DMS114 treated with DMSO at 0.1 percent for 48 hours (cell line): ENCODE measurements around the gene ITPK1.

ENCODE experiments used
- DNase-seq: peaks from one replicate; lab custom pipeline; 2025; ENCODE audit not compliant: unreplicated experiment; lab: John Stamatoyannopoulos, UW

The ITPK1 gene

DNA sequence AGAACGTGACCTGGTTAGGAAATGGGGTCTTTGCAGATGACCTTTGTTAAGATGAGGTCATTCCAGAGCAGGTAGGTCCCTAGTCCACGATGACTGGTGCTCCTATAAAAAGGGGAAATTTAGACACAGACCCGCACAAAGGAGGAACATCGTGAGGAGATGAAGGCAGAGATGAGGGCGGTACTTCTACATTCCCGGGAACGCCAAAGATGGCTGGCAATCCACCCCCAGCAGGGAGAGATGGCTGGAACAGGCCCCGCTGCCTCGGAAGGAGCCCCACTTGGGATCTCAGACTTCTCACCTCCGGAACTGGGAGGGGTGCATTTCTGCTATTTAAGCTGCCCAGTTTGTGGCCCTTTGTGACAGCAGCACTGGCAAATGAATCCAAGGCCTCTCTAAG, 85.0 kb downstream of the ITPK1 start:
- no peak for DNase-seq

DNA sequence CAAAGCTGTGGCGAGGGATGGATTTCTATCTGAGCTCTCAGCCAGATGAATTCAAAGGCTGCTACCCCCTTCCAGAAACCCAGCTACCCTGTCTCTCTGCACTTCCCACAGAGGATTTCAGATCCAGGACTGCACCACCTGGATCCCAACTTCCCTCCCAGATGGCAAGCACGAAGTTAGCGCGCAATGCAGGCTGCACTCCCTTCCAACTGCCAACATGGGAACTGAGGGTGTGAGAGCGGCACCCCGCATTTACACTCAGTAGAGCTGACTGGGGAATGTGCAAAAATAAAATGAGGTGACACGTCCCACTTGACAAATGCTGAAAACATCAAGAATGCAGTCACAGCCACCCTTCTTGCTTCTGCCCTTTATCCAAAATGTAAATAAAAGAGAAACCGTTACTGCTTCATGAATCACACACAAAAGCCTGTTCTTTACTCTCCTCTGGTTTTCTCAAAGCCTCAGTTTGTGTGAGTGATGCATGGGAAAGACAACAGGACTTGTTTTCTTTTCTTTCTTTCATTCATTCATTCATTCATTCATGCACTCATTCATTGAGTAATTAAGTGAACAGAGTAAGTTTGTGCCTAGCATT, 85.7 kb downstream of the ITPK1 start:
- no peak for DNase-seq

DNA sequence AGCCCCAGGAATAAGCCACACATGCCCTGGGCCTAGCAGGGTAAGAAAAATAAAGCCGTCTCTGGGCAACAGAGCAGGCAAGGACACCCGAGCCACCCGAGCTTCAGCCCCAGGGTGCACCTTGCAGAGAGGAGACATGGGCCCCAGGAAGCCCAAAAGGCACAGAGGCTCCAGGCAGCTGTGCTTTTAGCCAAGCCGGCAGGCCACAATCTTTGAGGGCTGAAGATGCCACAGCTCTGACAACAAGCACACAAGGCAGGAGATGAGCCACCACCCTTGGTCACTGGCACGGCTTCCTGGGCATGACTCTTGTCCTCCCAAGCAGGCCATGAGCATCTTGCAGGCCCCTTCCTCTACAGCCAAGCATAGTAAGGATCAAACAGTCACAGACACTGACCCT, 86.3 kb downstream of the ITPK1 start:
- no peak for DNase-seq

DNA sequence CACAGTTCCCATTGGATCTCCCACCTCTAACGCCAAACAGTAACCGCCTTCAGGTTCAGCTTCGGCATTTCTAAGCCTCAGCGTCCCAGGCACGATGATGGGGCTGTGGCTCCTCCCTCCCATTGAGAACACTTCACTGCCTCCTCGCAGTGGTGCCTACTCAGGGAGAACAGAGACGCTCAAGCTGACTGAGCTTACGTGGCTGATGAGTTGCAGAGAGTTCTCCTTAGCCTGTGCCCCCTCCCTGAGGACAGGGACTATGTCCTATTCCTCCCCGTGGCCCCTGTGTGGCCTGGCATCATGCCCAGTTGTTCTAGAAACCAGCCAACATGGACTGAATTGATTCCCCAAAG, 87.0 kb downstream of the ITPK1 start:
- no peak for DNase-seq

DNA sequence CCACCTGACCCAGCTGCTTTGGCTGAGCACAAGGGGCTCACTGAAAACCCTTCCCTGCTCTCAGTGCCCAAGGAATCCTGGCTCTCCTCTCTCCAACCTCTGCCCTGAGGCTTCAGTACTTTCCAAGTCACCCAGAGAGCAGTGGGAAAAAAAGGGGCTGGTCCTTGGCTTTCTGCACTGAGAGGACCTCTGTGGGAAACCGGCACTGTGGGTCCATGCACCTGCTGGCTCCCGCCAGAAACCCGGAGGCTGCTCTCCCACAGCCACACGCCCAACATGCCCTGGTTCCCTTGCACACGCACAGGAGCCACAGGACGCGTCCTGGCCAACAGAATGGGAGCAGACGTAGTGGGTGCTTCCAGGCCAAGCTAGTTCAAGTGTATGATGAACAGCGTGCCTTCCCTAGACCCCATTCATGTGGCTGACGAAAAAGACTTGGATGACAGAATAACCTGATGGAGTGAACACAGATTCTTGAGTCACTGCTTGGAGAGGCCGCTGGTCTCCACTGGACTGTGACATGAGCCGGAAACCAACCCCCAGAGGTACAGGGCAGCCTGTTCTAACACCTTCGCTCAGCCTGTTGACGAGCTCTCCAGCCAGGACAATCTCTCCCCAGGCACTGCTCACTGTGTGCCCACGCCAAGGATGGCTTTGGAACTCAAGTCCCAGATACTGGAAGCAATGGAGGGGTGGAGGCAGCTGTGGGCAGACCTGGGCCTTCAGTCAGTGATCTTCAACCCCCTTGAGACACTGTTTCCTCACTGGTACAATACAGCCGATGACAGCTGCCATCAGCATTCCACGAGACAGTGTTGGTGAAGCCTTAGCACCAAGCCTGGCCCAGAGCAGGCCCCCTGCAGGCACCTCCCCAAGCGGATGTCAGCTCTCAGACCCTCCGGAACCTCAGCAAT, 87.7 kb downstream of the ITPK1 start:
- no peak for DNase-seq

DNA sequence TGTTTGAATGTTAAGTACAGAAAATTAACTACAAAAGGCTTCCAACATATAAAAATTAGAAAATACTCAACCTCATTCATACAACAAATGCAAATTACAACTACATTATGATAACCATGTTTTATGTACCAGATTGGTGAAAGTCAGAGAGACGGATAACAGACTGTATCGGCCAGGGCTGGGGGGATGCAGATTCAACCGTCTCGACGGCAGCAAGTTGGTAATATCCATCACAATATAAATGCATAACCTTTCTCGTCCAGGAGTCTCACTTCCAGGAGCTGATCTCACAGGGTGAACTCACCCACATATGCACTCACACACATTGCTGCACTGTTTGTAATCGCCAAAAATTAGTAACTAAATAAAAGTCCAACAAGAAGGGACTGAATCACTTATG, 89.4 kb downstream of the ITPK1 start:
- no peak for DNase-seq

DNA sequence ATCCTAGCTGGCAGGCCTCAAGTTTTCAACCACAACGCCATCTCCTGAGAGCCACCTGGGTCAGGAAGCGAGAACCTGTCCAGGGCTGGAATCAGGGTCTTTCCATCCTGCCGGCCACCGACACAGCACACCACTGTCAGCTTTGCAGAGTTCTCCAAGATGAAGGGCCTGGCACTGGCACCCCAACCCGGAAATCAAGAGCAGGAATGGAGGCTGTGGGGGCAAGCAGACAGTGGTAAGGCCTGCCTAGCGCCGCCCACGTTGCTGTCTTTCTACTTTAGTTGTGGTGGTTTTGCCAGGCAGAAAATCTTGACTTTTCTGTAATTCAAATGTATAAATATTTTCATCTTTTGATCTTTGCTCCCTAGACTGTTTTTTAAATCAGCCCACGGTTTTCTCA, 90.7 kb downstream of the ITPK1 start:
- DNase-seq, result no peak

DNA sequence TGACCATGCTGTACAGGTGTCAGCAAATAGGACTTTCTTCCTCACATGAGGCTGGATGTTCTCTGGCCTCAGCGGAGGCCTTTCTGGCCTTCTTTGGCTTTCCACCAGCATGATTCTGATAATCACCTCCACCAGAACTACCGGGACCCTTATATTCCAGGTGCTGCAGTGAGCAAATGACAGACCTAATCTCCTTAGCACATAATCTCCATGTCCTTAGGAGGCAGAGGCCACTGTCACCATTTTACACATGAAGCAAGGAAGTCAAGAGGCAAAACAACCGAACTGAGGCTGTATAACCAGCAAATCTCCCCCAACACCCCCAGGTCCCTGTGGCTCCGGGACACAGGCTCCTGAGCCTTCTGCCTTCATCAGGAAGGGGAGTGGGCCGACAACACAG, 91.2 kb downstream of the ITPK1 start:
- no peak for DNase-seq

DNA sequence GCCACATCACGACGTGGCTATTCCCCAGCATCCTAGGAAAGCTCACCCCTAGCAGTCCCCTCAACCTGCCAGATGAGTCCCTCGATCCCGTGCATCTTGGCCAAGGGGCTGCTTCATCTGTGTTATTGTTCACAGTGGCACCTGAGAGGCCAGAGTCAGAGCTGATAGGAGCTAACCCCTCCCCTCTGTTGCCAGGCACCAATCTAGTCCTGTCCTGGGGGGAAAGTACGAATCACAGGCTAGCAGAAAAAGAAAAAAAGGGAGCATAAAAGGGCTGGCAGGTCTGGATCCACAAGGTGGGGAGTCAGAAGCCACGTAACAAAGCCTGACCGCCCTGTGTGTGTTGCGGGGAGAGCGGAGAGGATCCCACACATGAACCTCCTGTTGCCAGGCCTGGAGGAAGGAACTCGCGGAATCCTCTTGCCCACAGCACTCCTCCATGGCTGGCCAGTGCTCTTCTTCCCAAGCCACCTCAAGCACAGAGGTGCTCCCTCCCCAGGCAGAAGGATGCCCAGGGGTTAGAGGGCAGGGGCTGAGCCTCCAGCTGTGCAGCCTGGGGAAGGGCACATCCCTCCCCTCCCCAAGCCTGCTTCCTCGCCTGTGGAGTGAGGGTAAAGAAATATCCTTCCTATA, 91.8 kb downstream of the ITPK1 start:
- DNase-seq, result no peak

DNA sequence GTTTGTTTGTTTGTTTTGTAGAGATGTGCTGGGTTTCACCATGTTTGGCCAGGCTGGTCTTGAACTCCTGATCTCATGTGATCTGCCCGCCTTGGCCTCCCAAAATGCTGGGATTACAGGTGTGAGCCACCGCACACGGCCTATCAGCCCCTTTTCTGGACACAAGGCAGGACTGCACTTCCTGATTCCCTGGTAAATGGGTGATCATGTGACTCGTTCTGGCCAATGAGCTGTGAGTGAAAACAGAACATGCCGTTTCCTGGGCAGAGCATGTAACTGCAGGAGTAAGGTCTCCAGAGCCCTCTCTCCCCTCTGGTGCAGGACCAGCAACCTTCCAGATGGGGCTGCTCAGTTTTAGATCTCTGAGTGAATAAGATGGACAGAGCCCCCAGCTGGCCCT, 92.7 kb downstream of the ITPK1 start:
- peak; percentile 2 for DNase-seq

DNA sequence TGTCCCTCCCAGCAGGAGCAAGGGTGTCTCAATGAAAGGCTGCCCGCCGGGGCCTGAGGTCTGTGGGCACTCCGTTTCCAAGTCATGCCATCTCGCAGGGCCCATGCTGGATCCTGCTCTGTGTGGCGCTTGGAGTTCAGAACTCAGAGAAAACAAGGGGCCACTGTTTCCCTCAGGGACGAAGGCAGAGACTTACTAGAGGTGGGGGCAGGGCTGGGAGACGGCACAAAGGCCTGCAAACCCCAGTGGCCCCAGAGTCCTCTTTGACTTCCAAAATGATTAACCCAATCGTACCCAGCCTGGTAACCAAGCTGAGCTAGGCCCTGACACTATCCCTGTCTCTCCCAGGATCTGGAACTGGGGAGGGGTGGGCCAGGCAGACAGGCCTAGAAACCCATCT, 95.8 kb downstream of the ITPK1 start:
- DNase-seq, result no peak

DNA sequence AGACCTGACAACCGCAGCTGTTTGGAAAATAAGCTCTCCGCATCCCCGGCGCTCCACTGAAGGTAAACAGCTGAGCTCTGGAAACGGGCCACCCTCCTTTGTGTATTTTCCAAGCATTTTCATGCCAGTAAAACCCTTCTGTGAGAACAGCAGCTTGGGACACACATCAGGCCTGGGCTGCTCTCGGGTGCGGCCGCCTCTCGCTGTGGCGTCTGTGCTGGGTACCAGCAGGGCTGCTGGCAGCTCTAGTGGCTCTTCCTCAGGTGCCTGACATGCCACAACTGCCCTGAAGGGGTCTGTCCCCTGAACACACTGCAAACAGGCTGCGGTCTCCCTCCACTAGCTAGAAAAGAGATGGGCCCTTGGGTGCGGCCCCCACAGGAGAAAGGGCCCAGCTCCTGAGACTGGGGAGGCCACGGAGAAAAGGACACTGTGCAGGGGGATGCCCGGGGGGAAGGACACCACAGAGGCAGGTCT, 96.3 kb downstream of the ITPK1 start:
- no peak for DNase-seq

DNA sequence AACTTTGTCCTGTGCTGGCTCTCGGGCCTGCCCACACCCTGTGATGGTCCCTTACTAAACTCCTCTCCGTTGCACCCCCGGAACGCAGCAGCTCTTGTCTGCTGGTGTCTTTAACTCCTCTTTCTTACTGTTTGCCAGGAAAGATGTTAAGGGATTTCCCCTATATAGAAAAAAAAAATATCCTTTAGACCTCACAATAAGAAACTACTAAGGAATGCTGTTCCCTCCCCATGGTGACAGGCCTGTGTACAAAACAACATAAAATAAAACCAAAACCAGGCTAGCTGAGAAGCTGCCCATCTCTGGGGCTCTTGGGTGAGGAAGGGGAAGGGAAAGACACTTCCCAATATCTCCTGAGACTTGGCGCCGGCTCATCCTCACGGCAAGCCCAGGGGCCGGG, 97.4 kb downstream of the ITPK1 start:
- no peak for DNase-seq

DNA sequence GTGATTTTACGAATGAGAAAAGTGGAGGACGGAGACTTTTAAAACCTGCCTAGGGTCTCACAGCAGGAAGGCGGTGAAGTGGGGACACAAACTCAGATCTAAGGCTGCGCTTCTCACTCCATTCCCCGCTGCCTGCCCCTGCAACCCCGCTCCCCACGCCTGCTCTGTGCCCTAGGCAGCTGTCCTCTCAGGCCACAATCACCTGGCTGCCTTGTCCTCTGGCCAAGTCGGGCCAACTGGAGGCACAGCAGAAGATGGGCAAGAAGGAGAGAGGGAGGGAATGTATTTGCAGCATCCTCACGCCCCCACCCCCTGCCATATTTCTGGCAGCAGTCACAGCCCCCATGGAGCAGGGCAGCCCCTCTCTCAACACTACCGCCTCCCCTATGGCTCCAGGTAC, 97.8 kb downstream of the ITPK1 start:
- no peak for DNase-seq

DNA sequence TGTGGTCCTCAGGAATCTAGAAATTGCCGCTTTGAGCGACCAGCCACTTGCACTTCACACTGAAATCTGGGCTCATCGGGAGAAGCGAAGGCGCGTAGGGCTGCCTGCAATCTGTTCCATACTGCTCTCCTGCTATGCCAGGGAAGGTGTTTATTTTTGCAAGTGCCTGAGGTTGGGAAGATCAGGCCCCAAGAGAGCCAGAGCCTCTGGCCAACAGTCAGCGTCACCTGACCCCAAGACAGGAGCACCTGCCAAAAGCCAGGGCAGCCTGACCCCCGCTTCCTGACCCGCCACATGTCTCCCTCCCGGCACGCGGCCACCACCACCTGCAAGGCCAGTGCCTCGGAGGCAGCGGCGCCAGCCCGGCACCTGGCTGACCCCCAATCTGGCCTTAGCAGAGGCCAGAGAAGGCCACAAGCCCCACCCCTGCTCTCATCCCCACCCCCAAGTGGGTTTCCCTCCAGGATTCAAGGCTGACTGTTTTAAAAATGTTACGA, 98.4 kb downstream of the ITPK1 start:
- DNase-seq, result no peak

DNA sequence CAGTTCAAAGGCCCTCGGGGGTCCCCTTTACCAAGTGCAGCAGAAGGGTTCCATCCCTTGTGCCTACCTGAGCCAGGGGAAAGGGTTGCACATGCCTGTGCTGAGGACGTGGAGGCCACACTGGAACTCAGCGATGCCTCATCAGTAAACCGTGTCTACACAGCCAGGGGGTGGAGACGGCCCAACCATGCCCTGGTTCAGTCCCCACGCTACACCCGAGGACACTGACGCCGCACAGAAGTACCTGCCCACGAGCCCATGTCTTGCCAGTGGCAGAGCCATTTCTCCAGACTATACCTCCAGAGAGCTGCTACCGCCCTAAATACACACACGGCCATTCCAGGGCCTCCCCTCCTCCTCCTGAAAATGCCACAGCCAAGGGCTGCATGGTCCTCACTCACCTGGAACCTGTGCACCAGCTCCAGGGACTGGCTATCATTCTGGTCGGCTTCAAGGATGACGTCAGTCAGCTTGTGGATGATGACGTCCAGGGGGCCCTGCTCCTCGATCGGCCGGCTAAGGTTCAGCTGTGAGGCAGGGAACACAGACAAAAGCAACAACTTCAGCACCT, 99.4 kb downstream of the ITPK1 start:
- DNase-seq, result no peak

DNA sequence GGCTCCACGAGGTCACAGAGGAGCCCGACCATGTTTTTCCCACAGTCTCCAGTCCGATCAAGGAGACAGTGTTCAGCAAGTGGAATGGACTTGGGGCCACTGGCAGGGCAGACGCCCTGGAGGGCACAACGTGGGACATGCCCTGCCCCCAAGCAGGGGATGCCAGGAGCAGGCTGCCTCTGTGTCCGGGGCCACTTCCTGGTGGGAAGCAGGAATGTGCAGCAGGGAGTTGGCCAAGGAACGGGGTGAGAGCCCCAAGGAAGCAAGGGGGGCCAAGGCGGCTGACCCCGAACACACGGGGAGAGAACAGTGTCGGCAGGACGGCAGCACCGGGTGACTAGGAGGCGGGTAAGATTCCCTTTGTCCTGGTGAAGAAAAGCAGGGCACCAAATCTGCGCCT, 100.2 kb downstream of the ITPK1 start:
- no peak for DNase-seq

DNA sequence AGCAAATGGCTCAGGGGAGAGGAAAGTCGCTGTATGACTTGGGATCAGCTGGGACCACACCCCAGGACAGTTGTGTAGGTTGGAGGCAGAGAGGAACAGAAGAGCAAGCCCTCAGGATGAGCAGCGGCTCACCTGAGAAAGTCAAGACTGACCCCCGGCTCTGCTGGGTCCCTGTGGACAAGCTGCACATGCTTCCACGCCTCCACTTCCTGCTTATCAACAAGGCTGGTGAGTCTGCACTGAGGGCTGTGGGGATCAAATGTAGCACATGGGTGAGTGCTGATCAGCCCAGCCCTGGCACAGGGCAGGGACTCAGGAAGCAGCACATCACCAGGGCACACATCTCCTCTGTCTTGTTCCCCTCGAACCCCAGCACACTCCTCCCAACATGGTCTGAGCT, 100.7 kb downstream of the ITPK1 start:
- no peak for DNase-seq

DNA sequence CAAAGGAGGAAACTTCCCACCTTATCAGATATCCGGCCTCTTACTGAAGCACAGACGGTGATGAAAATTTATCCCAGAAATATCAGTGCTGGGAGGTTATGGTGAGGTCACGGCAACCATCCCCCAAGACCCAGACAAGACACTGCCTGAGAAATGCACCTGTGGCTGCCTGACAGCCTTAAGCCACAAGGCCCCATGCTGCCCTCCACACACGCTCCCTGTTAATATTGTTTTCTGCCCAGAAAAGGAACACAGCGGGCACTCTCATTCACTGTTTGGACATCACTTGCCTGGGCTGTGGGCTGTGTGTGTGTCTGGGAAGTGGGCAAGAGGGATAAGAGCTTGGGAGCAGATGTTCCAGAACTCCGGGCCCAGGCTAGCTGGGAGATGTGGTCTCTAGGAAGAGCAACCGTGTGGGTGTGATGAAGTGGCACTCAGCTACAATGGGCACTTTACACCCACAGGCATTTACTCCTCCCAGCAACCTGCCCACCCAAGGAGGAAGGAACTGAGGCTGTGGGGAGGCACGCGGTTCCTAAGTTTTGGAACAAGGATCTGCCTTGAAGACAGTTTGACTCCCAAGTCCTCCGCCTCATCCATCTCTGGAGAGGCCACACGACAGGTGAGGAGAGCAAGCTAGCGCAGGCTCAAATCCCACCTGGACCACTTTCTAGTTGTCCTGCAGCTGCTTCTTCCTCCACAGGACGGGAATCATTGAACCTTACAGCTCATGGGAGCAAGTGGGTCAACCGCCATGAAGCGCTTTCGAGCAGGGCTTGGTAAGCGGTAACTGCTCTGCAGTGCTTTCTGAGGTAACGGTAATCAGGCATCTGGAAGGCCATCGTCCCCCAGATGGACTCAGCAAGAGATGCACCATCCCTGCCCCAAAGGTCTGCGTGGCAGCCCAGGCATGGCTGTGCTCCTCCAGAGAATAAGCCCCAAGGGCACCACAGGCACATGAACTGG, 101.4 kb downstream of the ITPK1 start:
- DNase-seq, result no peak

DNA sequence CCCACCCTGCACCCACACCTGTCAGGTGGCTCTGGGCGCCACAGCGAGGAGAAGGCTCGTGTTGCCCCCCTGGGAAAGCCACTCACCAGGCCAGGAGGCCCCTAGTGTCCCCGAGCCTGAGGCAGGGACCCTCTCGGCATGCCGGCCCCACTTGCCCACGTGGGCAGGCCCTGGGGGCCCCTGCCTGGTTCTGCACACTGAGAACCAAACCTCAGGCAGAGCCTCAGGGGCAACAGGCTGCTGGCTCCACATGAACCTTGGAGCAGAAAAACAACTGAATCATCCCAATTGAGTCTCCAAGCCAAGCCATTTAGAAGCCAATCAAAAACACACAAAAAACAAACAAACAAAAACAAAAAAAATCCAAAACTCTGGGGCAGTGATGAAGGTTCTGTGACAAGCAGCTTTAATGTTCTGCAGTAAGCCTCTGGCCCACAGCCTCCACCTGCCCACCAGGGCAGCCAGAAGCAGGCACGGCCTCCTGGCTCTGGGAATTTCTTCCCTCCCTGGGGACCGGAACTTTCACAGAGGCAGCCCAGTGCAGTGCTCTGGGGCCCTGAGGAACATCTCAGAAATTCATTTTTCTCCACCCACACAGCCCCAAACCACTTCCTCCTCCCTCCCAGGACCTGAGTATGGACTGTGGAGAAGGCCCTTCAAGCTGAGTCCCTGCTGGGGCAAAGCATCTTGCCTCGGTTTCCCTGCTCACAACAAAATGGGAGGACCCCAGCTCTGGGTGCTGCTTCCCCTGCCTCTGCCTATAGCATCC, 102.6 kb downstream of the ITPK1 start:
- no peak for DNase-seq
